ENCODE results near the gene KYAT1. TPM values are rescaled to one million over a fixed set of nuclear protein-coding genes. Genes with fewer than 3 reads are reported as not detected.

Gene KYAT1
- total RNA-seq, 4 donors from 2014 or later = 7.4 to 9.0 (median 8.6) TPM

DNA sequence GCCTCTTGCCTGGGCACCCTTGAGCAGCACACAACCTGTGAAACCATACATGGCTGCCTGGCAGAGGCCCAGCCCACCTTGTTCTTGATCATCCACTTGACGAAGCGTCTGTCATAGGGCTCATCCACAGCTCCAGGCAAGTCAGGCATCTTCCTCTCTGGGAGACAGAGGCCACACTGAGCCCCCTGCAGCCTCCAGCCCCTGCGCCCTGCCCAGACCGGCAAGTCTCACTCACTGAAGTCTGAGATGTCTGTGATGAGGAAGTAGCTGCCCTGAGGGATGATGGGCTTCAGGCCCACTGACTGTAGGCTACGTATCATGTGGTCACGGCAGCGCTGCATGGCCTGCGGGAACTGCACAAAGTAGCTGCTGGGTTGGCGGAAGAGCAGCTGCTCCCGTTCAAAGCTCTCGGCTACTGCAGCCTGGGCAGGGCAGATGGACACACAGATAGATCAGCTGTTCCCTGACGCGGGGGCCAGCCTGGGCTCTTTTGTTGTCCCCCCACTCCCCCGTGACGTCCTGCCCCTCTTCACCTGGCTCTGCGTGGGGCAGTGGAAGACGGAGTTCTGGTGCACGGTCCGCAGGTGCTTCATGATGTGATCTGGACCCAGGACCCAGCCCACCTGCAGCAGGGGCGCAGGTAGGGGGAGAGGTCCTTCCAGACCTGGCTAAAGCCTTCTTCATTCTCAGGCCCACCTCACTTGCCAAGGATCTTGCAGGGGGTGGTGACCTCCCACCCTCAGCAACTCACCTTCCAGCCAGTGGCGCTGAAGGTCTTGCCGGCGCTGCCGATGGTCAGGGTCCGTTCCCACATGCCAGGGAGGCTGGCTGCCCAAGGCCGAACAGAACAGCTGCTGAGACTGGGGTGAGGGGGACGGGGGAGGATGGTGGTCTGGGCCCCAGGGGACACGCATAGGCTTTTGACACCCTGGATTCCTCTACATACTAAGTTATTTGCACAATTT is 46.2 kb downstream of the KYAT1 start:
- no peaks in the 10 kb centered on the region for H3K27me3 ChIP-seq
- no peak overlapping the region for H3K27ac ChIP-seq
- no peak overlapping the region for H3K4me3 ChIP-seq
- H3K36me3 ChIP-seq = peaks cover 0 to 53% (median 5%) of the 10 kb centered on the region in 3 donors
- DNase-seq (ENCODE audit: low spot score in 2 of 2) = no peak
- TF ChIP-seq, protein P1, sequence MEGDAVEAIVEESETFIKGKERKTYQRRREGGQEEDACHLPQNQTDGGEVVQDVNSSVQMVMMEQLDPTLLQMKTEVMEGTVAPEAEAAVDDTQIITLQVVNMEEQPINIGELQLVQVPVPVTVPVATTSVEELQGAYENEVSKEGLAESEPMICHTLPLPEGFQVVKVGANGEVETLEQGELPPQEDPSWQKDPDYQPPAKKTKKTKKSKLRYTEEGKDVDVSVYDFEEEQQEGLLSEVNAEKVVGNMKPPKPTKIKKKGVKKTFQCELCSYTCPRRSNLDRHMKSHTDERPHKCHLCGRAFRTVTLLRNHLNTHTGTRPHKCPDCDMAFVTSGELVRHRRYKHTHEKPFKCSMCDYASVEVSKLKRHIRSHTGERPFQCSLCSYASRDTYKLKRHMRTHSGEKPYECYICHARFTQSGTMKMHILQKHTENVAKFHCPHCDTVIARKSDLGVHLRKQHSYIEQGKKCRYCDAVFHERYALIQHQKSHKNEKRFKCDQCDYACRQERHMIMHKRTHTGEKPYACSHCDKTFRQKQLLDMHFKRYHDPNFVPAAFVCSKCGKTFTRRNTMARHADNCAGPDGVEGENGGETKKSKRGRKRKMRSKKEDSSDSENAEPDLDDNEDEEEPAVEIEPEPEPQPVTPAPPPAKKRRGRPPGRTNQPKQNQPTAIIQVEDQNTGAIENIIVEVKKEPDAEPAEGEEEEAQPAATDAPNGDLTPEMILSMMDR (IDR thresholded peaks at IDR 0.05) = no peak
- no peak for TF ChIP-seq POLR2A (IDR thresholded peaks at IDR 0.05)
- no peak for TF ChIP-seq EP300 (IDR thresholded peaks at IDR 0.05)
- H3K4me1 ChIP-seq = no peaks in the 10 kb centered on the region
- 90 to 91% methylated on average over 28 of the region's 28 CpGs for WGBS, 2 donors
- H3K9me3 ChIP-seq = no peaks in the 10 kb centered on the region

DNA sequence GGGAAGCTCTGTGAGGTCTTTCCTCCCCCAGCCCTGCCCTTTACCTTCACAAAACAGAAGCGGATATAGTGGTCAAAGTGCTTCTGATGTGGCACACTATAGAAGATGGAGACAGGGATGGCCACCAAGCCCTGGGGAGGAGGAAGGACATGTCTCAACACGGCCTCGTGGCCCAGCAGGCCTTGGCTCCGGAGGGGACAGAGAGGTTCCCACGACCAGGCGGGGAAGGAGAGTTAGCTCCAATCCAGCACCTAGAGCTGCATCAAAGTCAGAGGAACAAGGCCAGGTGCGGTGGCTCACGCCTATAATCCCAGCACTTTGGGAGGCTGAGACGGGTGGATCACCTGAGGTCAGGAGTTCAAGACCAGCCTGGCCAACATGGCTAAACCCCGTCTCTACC is 48.1 kb downstream of the KYAT1 start:
- no peak overlapping the region for H3K27ac ChIP-seq
- H3K9me3 ChIP-seq = no peaks in the 10 kb centered on the region
- no peak for DNase-seq (ENCODE audit: low spot score in 2 of 2)
- no peaks in the 10 kb centered on the region for H3K27me3 ChIP-seq
- H3K36me3 ChIP-seq = peaks cover 0 to 39% (median 5%) of the 10 kb centered on the region in 3 donors
- TF ChIP-seq, protein P1 (IDR thresholded peaks at IDR 0.05) = no peak
- TF ChIP-seq POLR2A (IDR thresholded peaks at IDR 0.05) (no peak), EP300 (IDR thresholded peaks at IDR 0.05) (no peak)
- H3K4me1 ChIP-seq = peaks cover 0 to 13% (median 6%) of the 10 kb centered on the region in 4 donors
- 91 to 94% methylated on average over 10 of the region's 10 CpGs for WGBS, 2 donors
- H3K4me3 ChIP-seq = no peak overlapping the region

DNA sequence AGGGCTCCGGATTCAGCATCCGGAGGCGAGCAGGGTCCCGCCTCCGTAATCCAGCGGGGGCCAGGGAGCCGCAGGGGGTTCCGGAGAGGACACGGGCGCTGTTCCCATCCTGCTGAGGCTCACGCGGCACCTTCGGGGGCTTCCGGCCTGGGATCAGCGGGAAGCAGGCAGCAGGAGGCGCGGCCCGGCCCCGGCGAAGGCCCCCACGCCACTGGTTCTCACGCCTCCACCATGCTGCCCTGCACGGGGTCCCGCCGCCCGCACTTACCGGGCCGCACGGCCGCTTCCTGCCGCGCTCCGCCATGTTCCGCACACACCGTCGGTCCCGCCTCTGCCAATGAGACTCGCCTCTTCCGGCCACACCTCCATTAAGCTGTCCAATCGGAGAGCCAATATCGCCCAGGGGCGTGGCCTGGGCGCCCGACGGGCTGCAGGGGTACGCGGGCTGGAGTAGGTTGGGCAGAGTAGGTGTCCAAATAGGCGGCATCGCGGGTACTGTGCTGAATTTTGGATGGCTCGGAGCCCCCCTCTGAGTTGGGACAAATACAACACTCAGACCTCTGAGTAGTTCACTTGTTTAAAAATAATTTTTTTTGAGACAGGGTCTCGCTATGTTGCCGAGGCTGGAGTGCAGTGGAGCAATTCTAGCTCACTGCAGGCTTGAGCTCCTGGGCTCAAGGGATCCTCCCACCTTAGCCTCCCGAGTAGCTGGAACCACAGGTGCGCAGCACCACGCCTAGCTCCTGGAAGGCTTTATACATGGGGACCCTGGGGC is 52.1 kb downstream of the KYAT1 start, which contains the start of gene SPOUT1:
TSS of gene SPOUT1 (minus strand) at position 318 of the 775 bp plus-strand sequence. CDS start at position 304, 14 bp downstream.
- H3K4me3 ChIP-seq = peak within 1 kb of the TSS; percentile 91 to 99 (median 95)

DNA sequence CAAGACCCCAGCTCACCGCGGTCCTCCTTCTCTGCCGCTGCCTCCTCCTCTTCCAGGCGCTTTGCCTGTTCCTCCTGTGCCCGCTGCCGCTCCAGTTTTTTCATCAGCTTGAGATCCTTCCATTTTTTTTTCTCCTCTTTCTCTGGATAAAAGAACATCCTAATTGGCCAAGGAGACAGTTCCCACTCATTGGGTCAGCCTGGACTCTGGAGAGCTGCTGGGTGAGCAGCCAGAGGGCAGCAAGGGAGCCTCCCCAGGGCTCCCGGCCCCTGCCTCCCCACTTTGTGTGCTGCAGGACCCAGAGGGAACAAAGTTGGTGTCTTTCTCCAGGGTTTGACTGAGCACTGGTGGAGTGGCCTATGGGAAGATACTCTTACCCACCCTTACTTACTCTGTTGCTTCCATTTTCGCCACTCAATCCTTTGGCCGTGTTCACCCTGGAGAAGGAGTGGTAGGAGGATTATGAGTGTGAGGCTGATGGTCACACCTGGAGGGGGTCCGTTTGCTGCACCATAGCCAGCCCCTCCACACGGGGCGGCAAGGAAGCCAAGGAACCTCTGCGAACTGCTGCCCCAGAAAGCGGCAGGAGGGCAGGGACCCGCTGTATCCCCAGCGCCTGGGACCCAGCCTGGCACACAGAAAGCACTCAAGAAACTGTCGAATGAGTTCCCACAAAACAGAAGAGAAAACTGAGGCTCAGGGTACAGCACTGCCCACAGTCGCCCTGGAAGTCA is 52.9 kb downstream of the KYAT1 start:
- Histone ChIP-seq H3K27me3 (no peaks in the 10 kb centered on the region), H3K27ac (peak overlapping the region in 3 of 4 donors; percentile 81 to 91 (median 84)), H3K4me3 (peak overlapping the region; percentile 91 to 99 (median 95)), H3K4me1 (peaks cover 0 to 24% (median 8%) of the 10 kb centered on the region in 4 donors), H3K36me3 (peaks cover 0 to 58% (median 0%) of the 10 kb centered on the region in 3 donors), H3K9me3 (no peaks in the 10 kb centered on the region)
- TF ChIP-seq, protein P1 (IDR thresholded peaks at IDR 0.05) = no peak
- no peak for TF ChIP-seq POLR2A (IDR thresholded peaks at IDR 0.05)
- TF ChIP-seq EP300 (IDR thresholded peaks at IDR 0.05) = no peak
- no peak for DNase-seq (ENCODE audit: low spot score in 2 of 2)
- WGBS, 2 donors = 32 to 37% methylated on average over 16 to 18 of the region's 18 CpGs

More for the DNA sequence above, 52.1 kb downstream of the KYAT1 start, which contains the start of gene SPOUT1:
- peak within 1 kb of the TSS in 3 of 4 donors; percentile 81 to 91 (median 84) for H3K27ac ChIP-seq
- H3K27me3 ChIP-seq = no peaks in the 10 kb centered on the region
- H3K9me3 ChIP-seq = no peaks in the 10 kb centered on the region
- TF ChIP-seq EP300 (IDR thresholded peaks at IDR 0.05) (peak in 1 of 2 donors; percentile 78), POLR2A (IDR thresholded peaks at IDR 0.05) (peak in 1 of 2 donors; percentile 55)
- TF ChIP-seq, protein P1 (IDR thresholded peaks at IDR 0.05) = peak in 1 of 5 experiments; percentile 26
- 1 to 2% methylated on average over 27 of the region's 56 CpGs for WGBS, 2 donors
- peak; percentile 88 to 92 for DNase-seq (ENCODE audit: low spot score in 2 of 2)
- H3K4me1 ChIP-seq = peaks cover 0 to 24% (median 8%) of the 10 kb centered on the region in 4 donors
- H3K36me3 ChIP-seq = peaks cover 0 to 56% (median 0%) of the 10 kb centered on the region in 3 donors

Data from tibial nerve (tissue), 4 donors.